Esophagus (tissue), 2 donors: ENCODE data around the gene RASAL1. TPM values are rescaled to one million over a fixed set of nuclear protein-coding genes. Genes with fewer than 3 reads are reported as not detected.
"Not testable (repeated sequence)": the region's sequence is repeated elsewhere in the genome, so short reads cannot be mapped to it uniquely, and the experiment has no call there.

Experiments
- H3K27ac ChIP-seq, 2 donors: one replicate each; pipeline ENCODE4 v1.5.1; 2013; ENCODE audit warnings: low read depth in 2 of 2, mild to moderate bottlenecking in 2 of 2, inconsistent platforms in 1 of 2, low read length in 1 of 2, moderate library complexity in 1 of 2
- H3K27me3 ChIP-seq, 2 donors: one replicate each; pipeline ENCODE4 v1.6.1; 2013; ENCODE audit warnings: low read length in 2 of 2, control low read depth in 1 of 2, mild to moderate bottlenecking in 1 of 2; ENCODE audit not compliant: insufficient read depth in 2 of 2, control insufficient read depth in 1 of 2
- H3K36me3 ChIP-seq, 2 donors: one replicate each; pipeline ENCODE4 v1.6.1; 2013; ENCODE audit warnings: low read length in 1 of 2; ENCODE audit not compliant: control insufficient read depth in 2 of 2, insufficient read depth in 2 of 2
- H3K4me1 ChIP-seq, 2 donors: one replicate each; pipeline ENCODE4 v1.6.1; 2013; ENCODE audit warnings: low read length in 1 of 2; ENCODE audit not compliant: control insufficient read depth in 2 of 2, insufficient read depth in 2 of 2
- H3K4me3 ChIP-seq, 2 donors: one replicate each; pipeline ENCODE4 v1.5.1; 2013; ENCODE audit warnings: low read length in 2 of 2, mild to moderate bottlenecking in 2 of 2, low read depth in 1 of 2, moderate library complexity in 1 of 2
- H3K9me3 ChIP-seq, 2 donors: one replicate each; pipeline ENCODE4 v1.6.1; 2013; ENCODE audit warnings: mild to moderate bottlenecking in 2 of 2, low read depth in 1 of 2, low read length in 1 of 2, moderate library complexity in 1 of 2; ENCODE audit not compliant: control insufficient read depth in 2 of 2, insufficient read depth in 1 of 2
- WGBS, 2 donors: extraction: QIAGEN DNeasy Blood & Tissue Kit; methylation state at CpG; one replicate each; pipeline ENCODE4 v1.1.7; 2013; 5-methylcytosine and 5-hydroxymethylcytosine counted together
- polyA plus RNA-seq, 2 donors: library from polyadenylated mRNA; stranded (reverse); fragments of 200-250 nt; gene quantifications; one replicate each; pipeline ENCODE4 v1.2.3, GENCODE V29; 2013
- donor health status: healthy with polysubstance abuse.
- donor health status: Bipolar disorder and iron deficiency.

The RASAL1 gene
- polyA plus RNA-seq, 2 donors: 43.4 to 52.7 TPM

DNA sequence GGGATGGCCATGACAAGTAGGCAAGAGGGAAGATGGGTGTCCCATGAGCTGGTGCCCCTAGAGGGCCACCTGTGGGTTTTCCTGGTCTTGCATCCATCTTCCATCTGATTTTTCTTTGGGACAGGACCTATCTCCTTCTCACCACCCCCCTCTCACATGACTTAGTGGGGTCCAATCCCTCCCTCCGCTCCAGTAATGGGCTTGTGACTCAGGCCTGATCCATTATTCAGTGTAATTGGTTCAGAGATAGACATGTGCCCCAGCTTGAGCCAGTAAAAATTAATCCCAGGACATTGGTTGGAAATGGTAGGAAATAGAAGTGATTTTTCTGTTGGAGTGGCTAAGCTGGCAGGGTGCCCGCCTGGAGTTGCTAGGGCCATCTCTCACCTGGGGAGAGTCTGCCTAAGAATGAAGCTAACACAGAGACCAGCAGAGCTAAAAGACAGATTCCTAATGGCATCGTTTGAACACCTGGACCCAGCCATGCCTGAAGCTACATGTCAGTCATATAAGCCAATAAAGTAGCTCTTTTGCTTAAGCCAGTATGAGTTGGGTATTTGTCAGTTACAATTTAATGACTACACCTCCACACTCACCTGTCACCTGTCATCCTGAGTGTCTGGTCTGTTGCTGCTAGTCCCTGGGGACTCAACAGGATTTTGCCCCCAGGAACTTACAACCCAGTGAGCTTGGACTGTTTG, 14.7 kb downstream of the RASAL1 start:
- Histone ChIP-seq H3K4me3 (no peak overlapping the region), H3K9me3 (peaks cover 2 to 3% of the 10 kb centered on the region in 2 donors), H3K36me3 (peaks cover 0 to 6% of the 10 kb centered on the region in 2 donors), H3K4me1 (no peaks in the 10 kb centered on the region), H3K27ac (no peak overlapping the region), H3K27me3 (no peaks in the 10 kb centered on the region)
- 74 to 84% methylated on average over 3 of the region's 3 CpGs for WGBS, 2 donors

DNA sequence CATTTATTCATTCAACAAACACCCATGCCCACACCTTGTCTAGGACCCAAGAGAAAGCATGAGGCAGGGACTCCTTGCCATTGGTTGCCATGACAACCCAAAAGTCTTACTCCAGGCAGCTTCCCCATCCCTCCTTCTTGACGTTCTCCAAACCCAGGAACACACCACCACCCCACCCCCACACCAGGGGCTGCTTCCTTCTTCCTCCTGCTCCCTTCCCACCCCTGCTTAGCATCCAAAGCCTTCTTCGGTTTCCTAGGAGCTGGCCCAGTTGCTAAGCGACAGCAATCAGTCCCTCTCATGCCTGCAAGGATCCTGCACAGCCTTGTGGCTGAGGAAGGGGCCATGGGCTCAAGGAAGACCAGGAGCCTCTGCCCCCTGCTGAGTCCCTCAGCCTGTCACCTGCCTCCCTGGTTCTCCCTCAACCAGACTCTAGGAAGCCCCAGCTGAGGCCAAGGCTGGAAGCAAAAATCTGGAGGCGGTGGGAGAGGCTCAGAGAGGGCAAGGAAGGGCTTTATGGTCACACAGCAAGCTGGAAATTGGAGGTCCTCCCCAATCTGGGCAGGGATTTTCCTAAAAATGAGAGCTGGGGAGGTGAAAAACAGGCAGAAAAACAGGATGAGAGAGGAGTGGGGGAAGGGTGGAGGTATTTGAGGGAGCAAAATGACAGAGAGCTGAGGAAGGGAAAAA, 15.4 kb downstream of the RASAL1 start:
- no peaks in the 10 kb centered on the region for H3K27me3 ChIP-seq
- WGBS, 2 donors: 48% methylated on average over 4 of the region's 4 CpGs
- peaks cover 0 to 6% of the 10 kb centered on the region in 2 donors for H3K36me3 ChIP-seq
- H3K4me1 ChIP-seq: no peaks in the 10 kb centered on the region
- no peak overlapping the region for H3K27ac ChIP-seq
- peaks cover 2 to 3% of the 10 kb centered on the region in 2 donors for H3K9me3 ChIP-seq
- H3K4me3 ChIP-seq: no peak overlapping the region

DNA sequence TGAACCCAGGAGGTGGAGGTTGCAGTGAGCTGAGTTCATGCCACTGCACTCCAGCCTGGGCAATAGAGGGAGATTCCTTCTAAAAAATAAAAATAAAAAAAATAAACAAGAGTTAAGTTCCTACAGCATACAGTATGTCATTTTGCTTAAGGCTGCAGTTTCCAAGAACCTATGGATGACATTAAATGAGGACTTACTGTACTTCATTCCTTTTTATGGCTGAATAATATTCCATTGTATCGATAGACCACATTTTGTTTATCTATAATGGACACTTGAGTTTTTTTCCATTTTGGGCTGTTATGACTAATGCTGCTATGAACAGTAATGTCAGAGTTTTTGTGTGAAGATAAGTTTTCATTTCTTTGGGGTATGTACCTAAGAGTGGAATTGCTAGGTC, 17.4 kb downstream of the RASAL1 start:
- H3K27ac ChIP-seq: no peak overlapping the region
- H3K4me1 ChIP-seq: no peaks in the 10 kb centered on the region
- H3K9me3 ChIP-seq: peaks cover 0 to 3% of the 10 kb centered on the region in 2 donors
- 95 to 96% methylated on average over 1 of the region's 1 CpG for WGBS, 2 donors
- H3K27me3 ChIP-seq: no peaks in the 10 kb centered on the region
- peaks cover 0 to 5% of the 10 kb centered on the region in 2 donors for H3K36me3 ChIP-seq
- no peak overlapping the region for H3K4me3 ChIP-seq

- WGBS, 2 donors: 67 to 69% methylated on average over 8 of the region's 8 CpGs
- H3K9me3 ChIP-seq, H3K4me3 ChIP-seq: not testable (repeated sequence)
Observed at GRCh38 chr12:113117684-113118083, 17.9 kb downstream of the RASAL1 start.

DNA sequence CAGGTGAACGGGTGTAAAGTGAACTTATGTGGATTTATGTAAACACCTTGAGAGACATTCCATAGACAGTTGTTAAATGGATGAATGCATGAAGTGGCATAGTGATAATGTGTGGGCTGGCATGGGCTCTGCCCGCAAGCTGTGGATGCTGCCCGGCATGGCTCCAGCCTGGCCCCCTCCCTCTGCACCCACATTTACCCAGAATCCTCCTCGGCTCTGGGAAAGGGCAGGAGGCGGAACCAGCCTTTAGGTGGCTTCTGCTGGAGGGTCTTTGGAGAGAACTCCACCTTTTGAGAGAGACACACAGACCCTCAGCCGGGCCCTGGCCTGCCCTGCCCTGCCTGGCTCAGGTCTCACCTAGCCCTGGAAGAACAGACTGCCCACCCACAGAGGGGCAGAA, 18.7 kb downstream of the RASAL1 start:
- 51 to 56% methylated on average over 6 of the region's 6 CpGs for WGBS, 2 donors
- H3K9me3 ChIP-seq: no peaks in the 10 kb centered on the region
- peaks cover 0 to 5% of the 10 kb centered on the region in 2 donors for H3K36me3 ChIP-seq
- H3K4me3 ChIP-seq: no peak overlapping the region
- H3K27me3 ChIP-seq: no peaks in the 10 kb centered on the region
- no peaks in the 10 kb centered on the region for H3K4me1 ChIP-seq
- peak overlapping the region in 1 of 2 donors; percentile 33 for H3K27ac ChIP-seq

More at GRCh38 chr12:113117684-113118083, 17.9 kb downstream of the RASAL1 start:
- not testable (repeated sequence) for H3K4me1 ChIP-seq, H3K27ac ChIP-seq, H3K36me3 ChIP-seq, H3K27me3 ChIP-seq

DNA sequence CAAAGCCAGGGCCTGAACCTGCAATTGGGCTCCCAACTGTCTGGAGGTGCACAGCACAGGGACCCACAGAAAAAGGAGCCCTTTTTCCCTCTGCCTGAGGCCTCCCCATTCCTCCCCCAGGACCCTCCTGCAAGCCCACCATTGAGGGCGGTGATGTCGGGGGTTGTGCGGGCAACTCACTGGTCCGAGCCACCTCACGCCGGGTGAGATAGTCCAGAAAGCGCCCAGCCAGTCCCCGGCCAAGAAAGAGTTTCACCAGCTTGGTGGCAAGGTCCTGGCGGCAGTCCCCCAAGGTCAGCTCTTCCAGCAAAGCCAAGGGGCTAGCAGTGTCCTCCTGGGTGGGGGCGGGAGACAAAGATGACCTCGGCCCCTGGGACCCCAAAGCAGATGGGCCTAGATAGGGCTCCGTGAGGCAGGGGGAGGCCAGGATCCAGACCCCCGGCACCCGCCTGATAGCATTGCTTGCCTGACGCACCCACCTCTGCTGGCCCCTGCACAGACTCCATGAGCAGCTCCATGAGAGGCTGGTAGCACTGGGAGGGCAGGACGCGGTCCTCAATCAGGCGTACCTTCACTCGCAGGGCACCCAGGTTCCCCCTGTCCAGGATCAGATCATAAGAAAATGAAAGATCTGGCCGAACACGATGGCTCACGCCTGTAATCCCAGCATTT, 20.0 kb downstream of the RASAL1 start:
- WGBS, 2 donors: 84 to 86% methylated on average over 22 of the region's 22 CpGs
- no peaks in the 10 kb centered on the region for H3K9me3 ChIP-seq
- H3K4me3 ChIP-seq: no peak overlapping the region
- no peaks in the 10 kb centered on the region for H3K27me3 ChIP-seq
- no peak overlapping the region for H3K27ac ChIP-seq
- H3K36me3 ChIP-seq: peaks cover 0 to 4% of the 10 kb centered on the region in 2 donors
- no peaks in the 10 kb centered on the region for H3K4me1 ChIP-seq

- 88% methylated on average over 19 of the region's 19 CpGs for WGBS, 2 donors
- Histone ChIP-seq H3K27me3 (no peaks in the 10 kb centered on the region), H3K27ac (no peak overlapping the region), H3K4me1 (no peaks in the 10 kb centered on the region), H3K4me3 (no peak overlapping the region), H3K36me3 (peaks cover 0 to 4% of the 10 kb centered on the region in 2 donors), H3K9me3 (no peaks in the 10 kb centered on the region)
Observed at GRCh38 chr12:113114447-113115178, 20.9 kb downstream of the RASAL1 start.

GRCh38 chr12:113113397-113113796, 22.2 kb downstream of the RASAL1 start:
- H3K27ac ChIP-seq: no peak overlapping the region
- peaks cover 0 to 2% of the 10 kb centered on the region in 2 donors for H3K4me1 ChIP-seq
- H3K27me3 ChIP-seq: no peaks in the 10 kb centered on the region
- no peaks in the 10 kb centered on the region for H3K9me3 ChIP-seq
- 64 to 85% methylated on average over 2 of the region's 2 CpGs for WGBS, 2 donors
- H3K36me3 ChIP-seq: peaks cover 0 to 2% of the 10 kb centered on the region in 2 donors
- no peak overlapping the region for H3K4me3 ChIP-seq
